Common myeloid progenitor, CD34-positive (primary cell): ENCODE results near the gene FOXK1.
A peak's percentile ranks its signal among the peaks of the same experiment; 100 is the strongest.

Experiments
- CTCF ChIA-PET: fragments of 350-600 bp; sonication (Branson Sonifier 250); formaldehyde crosslinking; loops from one replicate; lab custom pipeline; 2021; ENCODE audit warnings: antibody characterized with exemption; lab: Charles Lee
- POLR2A ChIA-PET: fragments of 350-600 bp; sonication (Branson Sonifier 250); formaldehyde crosslinking; loops from one replicate; lab custom pipeline; 2021; ENCODE audit warnings: antibody characterized with exemption; lab: Charles Lee
- DNase-seq, 3 donors: peaks; one replicate each; pipeline versions ENCODE4 v3.0.0 to v3.0.0-alpha.2; 2013
- H3K27ac ChIP-seq, 2 experiments: 1 replicate in 1 of 2; 2 replicates in 1 of 2; pipeline ENCODE4 v1.7.0; 2013; ENCODE audit warnings: inconsistent platforms in 2 of 2, low read length in 2 of 2, mild to moderate bottlenecking in 2 of 2, low read depth in 1 of 2, moderate library complexity in 1 of 2; ENCODE audit not compliant: severe bottlenecking in 2 of 2, insufficient read depth in 1 of 2, poor library complexity in 1 of 2
- H3K27me3 ChIP-seq, 5 experiments: replicated peaks in 2 of 5; 1 replicate in 3 of 5; 2 replicates in 2 of 5; pipeline versions ENCODE4 v1.6.1 to v1.7.0; 2013; ENCODE audit warnings: low read length in 4 of 5, mild to moderate bottlenecking in 2 of 5, moderate library complexity in 2 of 5, inconsistent platforms in 1 of 5; ENCODE audit not compliant: insufficient read depth in 5 of 5, control insufficient read depth in 4 of 5
- H3K36me3 ChIP-seq, 4 experiments: 1 replicate in 2 of 4; 2 replicates in 2 of 4; pipeline versions ENCODE4 v1.6.1 to v1.7.0; 2013; ENCODE audit warnings: low read length in 3 of 4, control low read depth in 1 of 4, mild to moderate bottlenecking in 1 of 4; ENCODE audit not compliant: control insufficient read depth in 4 of 4, insufficient read depth in 4 of 4
- H3K4me1 ChIP-seq, 4 experiments: 1 replicate in 3 of 4; 2 replicates in 1 of 4; pipeline versions ENCODE4 v1.6.1 to v1.7.1; 2013; ENCODE audit warnings: low read length in 3 of 4, mild to moderate bottlenecking in 3 of 4, control low read depth in 1 of 4, inconsistent platforms in 1 of 4, moderate library complexity in 1 of 4; ENCODE audit not compliant: control insufficient read depth in 4 of 4, insufficient read depth in 4 of 4; ENCODE audit errors: control extremely low read depth in 1 of 4
- H3K4me3 ChIP-seq, 7 experiments: 1 replicate in 4 of 7; 2 replicates in 3 of 7; pipeline versions ENCODE4 v1.5.1 to v1.7.0; 2013; ENCODE audit warnings: mild to moderate bottlenecking in 7 of 7, low read length in 6 of 7, moderate library complexity in 6 of 7, inconsistent platforms in 2 of 7, low read depth in 2 of 7, control low read depth in 1 of 7; ENCODE audit not compliant: insufficient read depth in 4 of 7, control insufficient read depth in 1 of 7; ENCODE audit errors: extremely low read depth in 1 of 7
- H3K9me3 ChIP-seq, 5 experiments: 1 replicate in 4 of 5; 2 replicates in 1 of 5; pipeline versions ENCODE4 v1.6.1 to v1.7.1; 2013; ENCODE audit warnings: low read length in 4 of 5, mild to moderate bottlenecking in 2 of 5, inconsistent platforms in 1 of 5, low read depth in 1 of 5, moderate library complexity in 1 of 5; ENCODE audit not compliant: control insufficient read depth in 4 of 5, insufficient read depth in 2 of 5; ENCODE audit errors: control extremely low read depth in 1 of 5
- WGBS: methylation state at CpG from one replicate; pipeline ENCODE4 v1.1.5; 2013; ENCODE audit not compliant: insufficient coverage; 5-methylcytosine and 5-hydroxymethylcytosine counted together

The FOXK1 gene

GRCh38 chr7:4655896-4656295 is 26.2 kb upstream of the FOXK1 start:
- ChIA-PET CTCF (interaction anchor here (0.9 kb wide), 1 partner anchor 37 kb away, joined by 3 read pairs; no protein-coding TSS in a partner anchor), POLR2A (no interaction called here)
- 100% methylated on average over 3 of the region's 4 CpGs for WGBS
- Histone ChIP-seq H3K4me3 (no peak overlapping the region), H3K27me3 (no peaks in the 10 kb centered on the region), H3K4me1 (no peaks in the 10 kb centered on the region), H3K27ac (no peak overlapping the region), H3K36me3 (no peaks in the 10 kb centered on the region), H3K9me3 (peaks cover 0 to 23% (median 10%) of the 10 kb centered on the region in 5 experiments)
- no peak for DNase-seq

GRCh38 chr7:4657640-4658417 is 24.3 kb upstream of the FOXK1 start:
- WGBS: 100% methylated on average over 1 of the region's 4 CpGs
- CTCF ChIA-PET: no interaction called here
- POLR2A ChIA-PET: no interaction called here

GRCh38 chr7:4659551-4660286 is 22.4 kb upstream of the FOXK1 start:
- Histone ChIP-seq H3K9me3 (peaks cover 0 to 23% (median 10%) of the 10 kb centered on the region in 5 experiments), H3K27me3 (no peaks in the 10 kb centered on the region), H3K36me3 (no peaks in the 10 kb centered on the region), H3K4me1 (no peaks in the 10 kb centered on the region), H3K27ac (no peak overlapping the region), H3K4me3 (peak overlapping the region in 1 of 7 experiments; percentile 7)
- no peak for DNase-seq
- ChIA-PET POLR2A (no interaction called here), CTCF (interaction anchor here (0.6 to 1.7 kb wide), 3 partner anchors 13 to 66 kb away, joined by 3 to 5 read pairs (median 5); no protein-coding TSS in a partner anchor)
- WGBS: 72% methylated on average over 2 of the region's 2 CpGs

More at GRCh38 chr7:4657640-4658417, 24.3 kb upstream of the FOXK1 start:
- no peaks in the 10 kb centered on the region for H3K36me3 ChIP-seq
- H3K27ac ChIP-seq: no peak overlapping the region
- H3K4me1 ChIP-seq: no peaks in the 10 kb centered on the region
- H3K4me3 ChIP-seq: no peak overlapping the region
- H3K9me3 ChIP-seq: peaks cover 0 to 23% (median 10%) of the 10 kb centered on the region in 5 experiments
- DNase-seq: no peak
- no peaks in the 10 kb centered on the region for H3K27me3 ChIP-seq

- WGBS: 75% methylated on average over 3 of the region's 8 CpGs
- Histone ChIP-seq H3K4me3 (no peak overlapping the region), H3K9me3 (peaks cover 0 to 23% (median 10%) of the 10 kb centered on the region in 5 experiments), H3K27me3 (no peaks in the 10 kb centered on the region), H3K27ac (no peak overlapping the region), H3K36me3 (no peaks in the 10 kb centered on the region), H3K4me1 (no peaks in the 10 kb centered on the region)
- ChIA-PET CTCF (no interaction called here), POLR2A (interaction anchor here (1.3 kb wide), 1 partner anchor 20 kb away, joined by 3 read pairs; no protein-coding TSS in a partner anchor)
- DNase-seq: no peak
Measured at GRCh38 chr7:4661871-4662270, 20.2 kb upstream of the FOXK1 start.

- H3K27ac ChIP-seq: no peak overlapping the region
- WGBS: 96% methylated on average over 8 of the region's 17 CpGs
- ChIA-PET CTCF (interaction anchor here (0.6 kb wide), 1 partner anchor 1163 kb away, joined by 4 read pairs; no protein-coding TSS in a partner anchor), POLR2A (interaction anchor here (1.3 kb wide), 1 partner anchor 22 kb away, joined by 3 read pairs; no protein-coding TSS in a partner anchor)
- H3K9me3 ChIP-seq: peaks cover 0 to 15% (median 8%) of the 10 kb centered on the region in 5 experiments
- DNase-seq: no peak
- no peaks in the 10 kb centered on the region for H3K27me3 ChIP-seq
- H3K4me1 ChIP-seq: no peaks in the 10 kb centered on the region
- no peaks in the 10 kb centered on the region for H3K36me3 ChIP-seq
- H3K4me3 ChIP-seq: no peak overlapping the region
Measured at GRCh38 chr7:4663239-4664018, 18.7 kb upstream of the FOXK1 start.

GRCh38 chr7:4665661-4666060 is 16.4 kb upstream of the FOXK1 start:
- peaks cover 0 to 2% (median 0%) of the 10 kb centered on the region in 5 experiments for H3K9me3 ChIP-seq
- WGBS: no CpG with 5 or more reads among the region's 2 CpGs
- DNase-seq: no peak
- H3K36me3 ChIP-seq: no peaks in the 10 kb centered on the region
- ChIA-PET CTCF (interaction anchor here (0.8 kb wide), 1 partner anchor 8 kb away, joined by 3 read pairs; no protein-coding TSS in a partner anchor), POLR2A (no interaction called here)
- H3K4me3 ChIP-seq: no peak overlapping the region
- H3K27me3 ChIP-seq: no peaks in the 10 kb centered on the region
- no peaks in the 10 kb centered on the region for H3K4me1 ChIP-seq
- no peak overlapping the region for H3K27ac ChIP-seq
